Astrocyte of the spinal cord (primary cell): ENCODE data around the gene AGO1.
"Not testable (repeated sequence)": the region's sequence is repeated elsewhere in the genome, so short reads cannot be mapped to it uniquely, and the experiment has no call there.

Source experiments
- DNase-seq: peaks from one replicate; pipeline ENCODE4 v3.0.0; 2011; ENCODE audit warnings: low read depth, low spot score
- H3K4me3 ChIP-seq: 2 replicates; pipeline ENCODE4 v1.5.1; 2011; ENCODE audit warnings: low read depth, mild to moderate bottlenecking, low read length, moderate library complexity
- CTCF ChIP-seq: IDR thresholded peaks from 2 replicates; pipeline ENCODE4 v1.5.1; 2012; ENCODE audit warnings: low read depth, mild to moderate bottlenecking, low read length, inconsistent platforms
- in situ Hi-C: cut with HindIII; loops from 2 replicates; pipeline ENCODE4 v1.10.0; 2017; ENCODE audit warnings: low sequenced_read_pairs

The AGO1 gene

GRCh38 chr1:35863881-35864625 is 19.0 kb upstream of the AGO1 start:
- no peak for DNase-seq
- H3K4me3 ChIP-seq = no peak overlapping the region
- no peak for TF ChIP-seq CTCF
- in situ Hi-C loops = no loop called here

GRCh38 chr1:35864813-35865212 is 18.2 kb upstream of the AGO1 start:
- no peak for TF ChIP-seq CTCF
- DNase-seq = no peak
- in situ Hi-C loops = no loop called here
- no peak overlapping the region for H3K4me3 ChIP-seq

GRCh38 chr1:35866991-35867390 is 16.0 kb upstream of the AGO1 start:
- H3K4me3 ChIP-seq = no peak overlapping the region
- no peak for DNase-seq
- TF ChIP-seq CTCF = no peak
- in situ Hi-C loops = no loop called here

- in situ Hi-C loops, DNase-seq, H3K4me3 ChIP-seq: not testable (repeated sequence)
These were observed 13.6 kb upstream of the AGO1 start for GRCh38 chr1:35869245-35869950.

- TF ChIP-seq CTCF = no peak
- H3K4me3 ChIP-seq = no peak overlapping the region
- in situ Hi-C loops = no loop called here
- DNase-seq = no peak
These were observed 12.2 kb upstream of the AGO1 start for GRCh38 chr1:35870651-35871309.

GRCh38 chr1:35873243-35873750 is 9.7 kb upstream of the AGO1 start:
- no peak overlapping the region for H3K4me3 ChIP-seq
- DNase-seq = no peak
- in situ Hi-C loops = no loop called here
- TF ChIP-seq CTCF = no peak

GRCh38 chr1:35874115-35874514 is 8.9 kb upstream of the AGO1 start:
- H3K4me3 ChIP-seq, in situ Hi-C loops, DNase-seq: not testable (repeated sequence)
